GM18526 (cell line): ENCODE measurements around the gene TRRAP.

Source experiments
- POLR2A ChIP-seq: IDR thresholded peaks from 3 replicates; pipeline ENCODE4 v1.6.1; 2011; ENCODE audit not compliant: insufficient read length; ENCODE audit errors: extremely low read depth

The TRRAP gene

GRCh38 chr7:99008921-99009530 is 130.7 kb downstream of the TRRAP start:
- TF ChIP-seq POLR2A, result no peak

- TF ChIP-seq POLR2A, result no peak
Observed at GRCh38 chr7:99010281-99010680, 131.9 kb downstream of the TRRAP start.

GRCh38 chr7:99011341-99011705 is 133.0 kb downstream of the TRRAP start:
- TF ChIP-seq POLR2A, result no peak

GRCh38 chr7:99011706-99012404 is 133.5 kb downstream of the TRRAP start:
- TF ChIP-seq POLR2A, result no peak

- TF ChIP-seq POLR2A, result no peak
Observed at GRCh38 chr7:99012722-99013121, 134.4 kb downstream of the TRRAP start.

GRCh38 chr7:99013266-99014112 is 135.2 kb downstream of the TRRAP start:
- TF ChIP-seq POLR2A, result no peak

- no peak for TF ChIP-seq POLR2A
Observed at GRCh38 chr7:99014113-99014985, 136.0 kb downstream of the TRRAP start.

- no peak for TF ChIP-seq POLR2A
Observed at GRCh38 chr7:99016196-99016595, 137.9 kb downstream of the TRRAP start.

- TF ChIP-seq POLR2A, result no peak
Observed at GRCh38 chr7:99019523-99020412, 141.4 kb downstream of the TRRAP start.

- no peak for TF ChIP-seq POLR2A
Observed at GRCh38 chr7:99020413-99020715, 142.0 kb downstream of the TRRAP start.

GRCh38 chr7:99021941-99022560 is 143.7 kb downstream of the TRRAP start:
- no peak for TF ChIP-seq POLR2A

- TF ChIP-seq POLR2A, result no peak
Observed at GRCh38 chr7:99024066-99024465, 145.7 kb downstream of the TRRAP start.

- TF ChIP-seq POLR2A, result no peak
Observed at GRCh38 chr7:99027241-99027640, 148.9 kb downstream of the TRRAP start.

GRCh38 chr7:99027841-99028240 is 149.5 kb downstream of the TRRAP start:
- no peak for TF ChIP-seq POLR2A
